IMR-90 (cell line): ENCODE data around the gene PLD4.

Experiments used
- CEBPB ChIP-seq: IDR thresholded peaks from 2 replicates; pipeline ENCODE4 v1.6.1; 2012; ENCODE audit warnings: low read depth, low read length, improper control_type of control experiment
- CTCF ChIP-seq: conservative IDR thresholded peaks from 2 replicates; pipeline ENCODE4 v1.5.1; 2012; ENCODE audit warnings: mild to moderate bottlenecking, low read depth, low read length, improper control_type of control experiment
- FOS ChIP-seq: fragments of 150-350 bp; IDR thresholded peaks from 2 replicates; pipeline ENCODE4 v1.6.1; 2016; ENCODE audit warnings: low read depth, low read length
- MAZ ChIP-seq: IDR thresholded peaks from 2 replicates; pipeline ENCODE4 v1.6.1; 2012; ENCODE audit warnings: low read depth, mild to moderate bottlenecking, low read length, improper control_type of control experiment, moderate library complexity, borderline replicate concordance
- POLR2A ChIP-seq: IDR thresholded peaks from 2 replicates; pipeline ENCODE4 v1.6.1; 2012; ENCODE audit warnings: mild to moderate bottlenecking, low read depth, low read length
- RAD21 ChIP-seq: IDR thresholded peaks from 2 replicates; pipeline ENCODE4 v1.6.1; 2012; ENCODE audit warnings: low read length, improper control_type of control experiment
- RFX5 ChIP-seq: IDR thresholded peaks from 2 replicates; pipeline ENCODE4 v1.8.0; 2012; ENCODE audit warnings: low read depth, mild to moderate bottlenecking, low read length, moderate library complexity
- USF2 ChIP-seq: fragments of 150-350 bp; IDR thresholded peaks from 2 replicates; pipeline ENCODE4 v1.6.1; 2017; ENCODE audit warnings: mild to moderate bottlenecking, antibody characterized with exemption, low read length, low read depth

DNA sequence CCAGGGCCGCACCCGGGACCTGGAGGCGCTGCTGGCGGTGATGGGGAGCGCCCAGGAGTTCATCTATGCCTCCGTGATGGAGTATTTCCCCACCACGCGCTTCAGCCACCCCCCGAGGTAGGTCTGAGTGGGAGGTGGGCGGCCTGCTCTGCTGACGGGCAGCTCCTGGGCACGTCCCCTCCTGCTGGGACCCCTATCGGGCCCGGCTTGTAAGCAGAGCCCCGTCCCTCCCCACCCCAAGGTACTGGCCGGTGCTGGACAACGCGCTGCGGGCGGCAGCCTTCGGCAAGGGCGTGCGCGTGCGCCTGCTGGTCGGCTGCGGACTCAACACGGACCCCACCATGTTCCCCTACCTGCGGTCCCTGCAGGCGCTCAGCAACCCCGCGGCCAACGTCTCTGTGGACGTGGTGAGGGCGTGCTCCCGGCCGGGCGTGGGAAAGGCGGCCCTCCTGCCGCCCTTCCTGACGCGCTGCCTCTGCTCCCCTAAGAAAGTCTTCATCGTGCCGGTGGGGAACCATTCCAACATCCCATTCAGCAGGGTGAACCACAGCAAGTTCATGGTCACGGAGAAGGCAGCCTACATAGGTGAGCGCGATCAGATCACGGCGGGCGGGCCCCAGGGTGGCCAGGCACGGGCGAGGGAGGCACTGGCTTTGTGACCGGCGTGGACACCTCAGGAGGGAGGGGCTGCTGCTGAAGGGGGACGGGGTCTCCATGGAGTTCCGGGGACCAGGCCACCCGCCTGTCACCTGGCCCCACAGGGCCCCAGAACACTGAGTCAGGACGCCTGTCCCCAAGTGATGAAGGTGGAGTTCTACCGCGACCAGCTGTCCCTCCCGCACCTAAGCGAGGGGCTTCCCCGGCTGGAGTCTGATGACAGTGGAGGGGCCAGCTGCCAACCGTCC lies 7.3 kb downstream of the PLD4 start:
- TF ChIP-seq CTCF, result no peak
- no peak for TF ChIP-seq POLR2A
- TF ChIP-seq USF2, result no peak
- TF ChIP-seq CEBPB, result no peak
- TF ChIP-seq FOS, result no peak
- TF ChIP-seq MAZ, result no peak
- TF ChIP-seq RAD21, result no peak
- no peak for TF ChIP-seq RFX5
